HepG2 (cell line): ENCODE measurements around the gene METTL5. TPM values are rescaled to one million over a fixed set of nuclear protein-coding genes. Genes with fewer than 3 reads are reported as not detected.

Experiments
- AHR ChIP-seq: IDR thresholded peaks from 2 replicates; pipeline ENCODE4 v1.6.1; 2018; ENCODE audit warnings: missing genetic modification reagents, missing compliant biosample characterization
- ATF7 ChIP-seq, 2 experiments: fragments of 450-650 bp in 1 of 2; sonication (generic) in 1 of 2; formaldehyde crosslinking in 1 of 2; IDR thresholded peaks; 2 replicates each; pipeline versions ENCODE4 v1.4.0 to v1.6.1; 2016 to 2020; ENCODE audit warnings: antibody characterized with exemption in 1 of 2, mild to moderate bottlenecking in 1 of 2, missing genetic modification reagents in 1 of 2
- BRCA1 ChIP-seq: sonication (generic); formaldehyde crosslinking; IDR thresholded peaks from 2 replicates; pipeline ENCODE4 v1.4.0; 2020; ENCODE audit warnings: missing genetic modification reagents
- CHD4 ChIP-seq: fragments of 200-600 bp; sonication (generic); IDR thresholded peaks from 2 replicates; pipeline ENCODE4 v1.7.0; 2017; ENCODE audit warnings: mild to moderate bottlenecking, low read length, borderline replicate concordance
- ELF3 ChIP-seq: IDR thresholded peaks from 2 replicates; pipeline ENCODE4 v1.6.1; 2016; ENCODE audit warnings: missing genetic modification reagents, missing compliant biosample characterization
- FOXA1 ChIP-seq, 2 experiments: fragments of 450-650 bp in 1 of 2; sonication (generic) in 1 of 2; formaldehyde crosslinking in 1 of 2; IDR thresholded peaks; 2 replicates each; pipeline versions ENCODE4 v1.4.0 to v1.6.1; 2016 to 2020; ENCODE audit warnings: missing genetic modification reagents in 1 of 2
- KDM5A ChIP-seq: fragments of 200-600 bp; sonication (generic); IDR thresholded peaks from 2 replicates; pipeline ENCODE4 v1.7.0; 2018; ENCODE audit warnings: antibody characterized with exemption, mild to moderate bottlenecking, low read length, borderline replicate concordance
- PCBP2 ChIP-seq: fragments of 200-400 bp; formaldehyde crosslinking; optimal IDR thresholded peaks from 2 replicates; pipeline ENCODE3; 2018; ENCODE audit warnings: low read length, low read depth; ENCODE audit not compliant: poor library complexity, severe bottlenecking
- RELA ChIP-seq: sonication (generic); formaldehyde crosslinking; IDR thresholded peaks from 2 replicates; pipeline ENCODE4 v1.4.0; 2020; ENCODE audit warnings: missing genetic modification reagents
- SIN3B ChIP-seq: fragments of 150-350 bp; IDR thresholded peaks from 2 replicates; pipeline ENCODE4 v1.6.1; 2014; ENCODE audit warnings: low read length
- ZNF264 ChIP-seq: sonication (generic); formaldehyde crosslinking; IDR thresholded peaks from 2 replicates; pipeline ENCODE4 v1.4.0; 2020; ENCODE audit warnings: missing genetic modification reagents
- ZNF343 ChIP-seq: sonication (generic); formaldehyde crosslinking; IDR thresholded peaks from 2 replicates; pipeline ENCODE4 v1.4.0; 2020; ENCODE audit warnings: mild to moderate bottlenecking, missing genetic modification reagents
- ZNF501 ChIP-seq: sonication (generic); formaldehyde crosslinking; IDR thresholded peaks from 2 replicates; pipeline ENCODE4 v1.5.1; 2020; ENCODE audit warnings: mild to moderate bottlenecking, moderate library complexity, missing genetic modification reagents
- ZNF780A ChIP-seq: sonication (generic); formaldehyde crosslinking; IDR thresholded peaks from 2 replicates; pipeline ENCODE4 v1.8.0; 2022; ENCODE audit warnings: mild to moderate bottlenecking, missing genetic modification reagents, moderate library complexity
- polyA plus RNA-seq, 8 experiments: library from polyadenylated mRNA; depleted of rRNA in 3 of 8; stranded (reverse) in 7 of 8; unstranded in 1 of 8; fragments of >200 nt; fragmentation: Illumina TruSeq in 4 of 8; extraction: Trizol in 4 of 8; gene quantifications; 2 replicates each; pipeline versions ENCODE4 v1.2.1 to v1.2.3, GENCODE V29; 2011 to 2016; ENCODE audit warnings: low read depth in 4 of 8, missing spikeins in 1 of 8, mixed read lengths in 1 of 8; ENCODE audit not compliant: insufficient read depth in 1 of 8
- total RNA-seq, 5 experiments: library from RNA; depleted of rRNA; stranded (reverse); fragments of >200 nt; fragmentation: Illumina TruSeq; extraction: Trizol; gene quantifications; 2 replicates each; pipeline ENCODE4 v1.2.3, GENCODE V29; 2016; ENCODE audit warnings: low read depth in 1 of 5
- TF ChIP-seq, protein P1 (sequence below): sonication (generic); formaldehyde crosslinking; IDR thresholded peaks from 2 replicates; pipeline ENCODE4 v1.8.1; 2023; ENCODE audit warnings: mild to moderate bottlenecking, moderate library complexity, missing genetic modification reagents
- TF ChIP-seq, protein P2 (sequence below): sonication (generic); formaldehyde crosslinking; IDR thresholded peaks from 2 replicates; pipeline ENCODE4 v1.4.0; 2020; ENCODE audit warnings: missing genetic modification reagents, low read depth, mild to moderate bottlenecking, borderline replicate concordance
- TF ChIP-seq, protein P3 (sequence below): sonication (generic); formaldehyde crosslinking; IDR thresholded peaks from 2 replicates; pipeline ENCODE4 v1.5.1; 2020; ENCODE audit warnings: mild to moderate bottlenecking, missing genetic modification reagents, moderate library complexity
- TF ChIP-seq, protein P4 (sequence below): sonication (generic); formaldehyde crosslinking; IDR thresholded peaks from 2 replicates; pipeline ENCODE4 v1.8.1; 2022; ENCODE audit warnings: low read depth, mild to moderate bottlenecking, missing genetic modification reagents

METTL5 gene
- total and polyA plus RNA-seq, 2 of the 13 experiments (the other 11 are each of a cell fraction or from before 2014, with no cell fraction given), result 50.7 to 95.1 TPM

DNA sequence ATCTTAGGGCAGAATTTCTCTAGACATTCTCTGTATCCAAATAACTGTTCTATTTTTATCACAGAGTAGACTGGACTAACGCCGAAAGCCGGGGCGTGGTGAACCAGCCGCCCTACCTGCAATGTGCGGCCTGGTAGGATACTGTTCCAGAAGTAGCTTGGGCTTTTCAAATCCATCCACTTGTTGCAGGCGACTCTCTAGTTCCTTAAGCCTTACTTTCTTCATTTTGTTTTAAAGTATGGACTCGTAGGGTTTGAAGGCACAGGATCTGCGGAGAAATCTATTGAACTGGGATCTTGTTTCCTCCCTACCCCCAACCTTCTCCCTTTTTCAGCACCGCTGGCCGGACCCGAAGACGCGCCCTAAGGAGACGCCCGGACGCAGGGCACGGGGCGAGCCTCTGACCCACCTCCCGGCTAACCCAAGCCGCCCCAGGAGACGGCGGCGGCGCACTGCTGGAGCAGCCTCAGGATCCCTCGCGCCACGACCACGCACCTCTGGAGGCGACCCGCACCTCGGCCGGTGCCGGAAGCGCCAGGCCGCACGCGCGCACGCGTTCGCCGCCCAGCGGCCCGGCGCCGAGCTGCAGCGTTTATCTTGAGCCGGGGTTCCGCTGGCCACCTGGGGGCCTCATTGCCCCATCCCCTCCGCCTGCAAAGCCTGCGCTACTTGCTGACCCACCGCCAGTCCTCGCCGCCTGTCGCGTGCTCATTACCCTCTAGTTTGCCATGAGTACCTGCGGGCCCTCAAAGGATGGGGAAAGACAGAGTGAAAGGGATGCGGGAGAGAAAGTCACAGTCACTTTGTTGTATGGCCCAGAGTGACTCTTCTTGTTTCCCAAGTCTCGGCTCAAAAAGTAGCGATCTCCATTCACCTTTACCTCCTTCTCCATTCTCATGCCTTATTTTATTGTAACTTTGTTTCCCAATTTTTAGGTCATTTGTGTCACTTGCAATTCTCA is at the start of gene METTL5 (continued):
- TF ChIP-seq KDM5A (peak; percentile 74; the same call in 1 of the 2 replicates), FOXA1 (IDR thresholded peaks at IDR 0.05) (no peak), FOXA1 (CRISPR knock-in tag; IDR thresholded peaks at IDR 0.05) (peak; percentile 46), ELF3 (CRISPR knock-in tag) (peak; percentile 96), ZNF780A (CRISPR knock-in tag) (no peak), ATF7 (IDR thresholded peaks at IDR 0.05) (no peak), ATF7 (CRISPR knock-in tag; IDR thresholded peaks at IDR 0.05) (no peak; the same call in 1 of the 2 replicates), ZNF264 (peak; percentile 20; the same call in 1 of the 2 replicates), BRCA1 (CRISPR knock-in tag) (peak; percentile 84; the same call in 1 of the 2 replicates), ZNF343 (peak; percentile 92), AHR (CRISPR knock-in tag) (0 out of 2 replicates have a peak, but pooled peaks have one; percentile 87), PCBP2 (no peak), SIN3B (no peak), CHD4 (no peak), RELA (CRISPR knock-in tag) (no peak), ZNF501 (CRISPR knock-in tag) (peak; percentile 96)
- TF ChIP-seq, protein P1, sequence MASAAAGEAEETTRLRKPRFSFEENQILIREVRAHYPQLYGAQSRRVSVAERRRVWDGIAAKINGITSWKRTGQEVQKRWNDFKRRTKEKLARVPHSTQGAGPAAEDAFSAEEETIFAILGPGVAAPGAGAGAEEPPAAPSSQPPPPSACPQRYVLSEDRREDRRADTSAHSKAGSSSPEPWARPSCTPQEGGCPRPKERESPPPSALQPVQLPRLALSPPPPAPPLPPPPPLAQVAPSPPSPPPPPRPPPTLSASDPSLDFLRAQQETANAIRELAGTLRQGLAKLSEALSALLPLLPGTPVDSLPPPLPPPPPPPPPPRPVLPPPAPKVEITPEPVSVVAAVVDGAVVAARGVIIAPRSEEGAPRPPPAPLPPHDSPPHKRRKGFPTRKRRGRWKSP (CRISPR knock-in tag), result peak; percentile 86
- TF ChIP-seq, protein P2, sequence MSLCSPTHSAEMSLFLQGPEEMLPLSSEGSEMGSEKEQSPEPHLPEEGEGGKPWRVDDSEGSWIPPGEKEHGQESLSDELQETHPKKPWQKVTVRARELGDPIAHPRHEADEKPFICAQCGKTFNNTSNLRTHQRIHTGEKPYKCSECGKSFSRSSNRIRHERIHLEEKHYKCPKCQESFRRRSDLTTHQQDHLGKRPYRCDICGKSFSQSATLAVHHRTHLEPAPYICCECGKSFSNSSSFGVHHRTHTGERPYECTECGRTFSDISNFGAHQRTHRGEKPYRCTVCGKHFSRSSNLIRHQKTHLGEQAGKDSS (CRISPR knock-in tag), result peak; percentile 98
- TF ChIP-seq, protein P3, sequence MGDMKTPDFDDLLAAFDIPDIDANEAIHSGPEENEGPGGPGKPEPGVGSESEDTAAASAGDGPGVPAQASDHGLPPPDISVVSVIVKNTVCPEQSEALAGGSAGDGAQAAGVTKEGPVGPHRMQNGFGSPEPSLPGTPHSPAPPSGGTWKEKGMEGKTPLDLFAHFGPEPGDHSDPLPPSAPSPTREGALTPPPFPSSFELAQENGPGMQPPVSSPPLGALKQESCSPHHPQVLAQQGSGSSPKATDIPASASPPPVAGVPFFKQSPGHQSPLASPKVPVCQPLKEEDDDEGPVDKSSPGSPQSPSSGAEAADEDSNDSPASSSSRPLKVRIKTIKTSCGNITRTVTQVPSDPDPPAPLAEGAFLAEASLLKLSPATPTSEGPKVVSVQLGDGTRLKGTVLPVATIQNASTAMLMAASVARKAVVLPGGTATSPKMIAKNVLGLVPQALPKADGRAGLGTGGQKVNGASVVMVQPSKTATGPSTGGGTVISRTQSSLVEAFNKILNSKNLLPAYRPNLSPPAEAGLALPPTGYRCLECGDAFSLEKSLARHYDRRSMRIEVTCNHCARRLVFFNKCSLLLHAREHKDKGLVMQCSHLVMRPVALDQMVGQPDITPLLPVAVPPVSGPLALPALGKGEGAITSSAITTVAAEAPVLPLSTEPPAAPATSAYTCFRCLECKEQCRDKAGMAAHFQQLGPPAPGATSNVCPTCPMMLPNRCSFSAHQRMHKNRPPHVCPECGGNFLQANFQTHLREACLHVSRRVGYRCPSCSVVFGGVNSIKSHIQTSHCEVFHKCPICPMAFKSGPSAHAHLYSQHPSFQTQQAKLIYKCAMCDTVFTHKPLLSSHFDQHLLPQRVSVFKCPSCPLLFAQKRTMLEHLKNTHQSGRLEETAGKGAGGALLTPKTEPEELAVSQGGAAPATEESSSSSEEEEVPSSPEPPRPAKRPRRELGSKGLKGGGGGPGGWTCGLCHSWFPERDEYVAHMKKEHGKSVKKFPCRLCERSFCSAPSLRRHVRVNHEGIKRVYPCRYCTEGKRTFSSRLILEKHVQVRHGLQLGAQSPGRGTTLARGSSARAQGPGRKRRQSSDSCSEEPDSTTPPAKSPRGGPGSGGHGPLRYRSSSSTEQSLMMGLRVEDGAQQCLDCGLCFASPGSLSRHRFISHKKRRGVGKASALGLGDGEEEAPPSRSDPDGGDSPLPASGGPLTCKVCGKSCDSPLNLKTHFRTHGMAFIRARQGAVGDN (CRISPR knock-in tag), result peak; percentile 100
- TF ChIP-seq, protein P4, sequence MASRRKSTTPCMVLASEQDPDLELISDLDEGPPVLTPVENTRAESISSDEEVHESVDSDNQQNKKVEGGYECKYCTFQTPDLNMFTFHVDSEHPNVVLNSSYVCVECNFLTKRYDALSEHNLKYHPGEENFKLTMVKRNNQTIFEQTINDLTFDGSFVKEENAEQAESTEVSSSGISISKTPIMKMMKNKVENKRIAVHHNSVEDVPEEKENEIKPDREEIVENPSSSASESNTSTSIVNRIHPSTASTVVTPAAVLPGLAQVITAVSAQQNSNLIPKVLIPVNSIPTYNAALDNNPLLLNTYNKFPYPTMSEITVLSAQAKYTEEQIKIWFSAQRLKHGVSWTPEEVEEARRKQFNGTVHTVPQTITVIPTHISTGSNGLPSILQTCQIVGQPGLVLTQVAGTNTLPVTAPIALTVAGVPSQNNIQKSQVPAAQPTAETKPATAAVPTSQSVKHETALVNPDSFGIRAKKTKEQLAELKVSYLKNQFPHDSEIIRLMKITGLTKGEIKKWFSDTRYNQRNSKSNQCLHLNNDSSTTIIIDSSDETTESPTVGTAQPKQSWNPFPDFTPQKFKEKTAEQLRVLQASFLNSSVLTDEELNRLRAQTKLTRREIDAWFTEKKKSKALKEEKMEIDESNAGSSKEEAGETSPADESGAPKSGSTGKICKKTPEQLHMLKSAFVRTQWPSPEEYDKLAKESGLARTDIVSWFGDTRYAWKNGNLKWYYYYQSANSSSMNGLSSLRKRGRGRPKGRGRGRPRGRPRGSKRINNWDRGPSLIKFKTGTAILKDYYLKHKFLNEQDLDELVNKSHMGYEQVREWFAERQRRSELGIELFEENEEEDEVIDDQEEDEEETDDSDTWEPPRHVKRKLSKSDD, result peak; percentile 41
